WTC11 (cell line): Measurements from ENCODE around the gene RAB32. TPM values are rescaled to one million over a fixed set of nuclear protein-coding genes. Genes with fewer than 3 reads are reported as not detected.

Source experiments
- ATAC-seq: fragments of 200-7000 bp; cut with Tn5 transposase; 2 replicates; pipeline ENCODE4 v1.10.0; 2021; ENCODE audit warnings: mild to moderate bottlenecking, moderate library complexity
- CTCF ChIA-PET: fragments of 300-600 bp; sonication (Branson Sonifier 250); formaldehyde crosslinking; loops from one replicate; lab custom pipeline; 2021; ENCODE audit warnings: antibody characterized with exemption; lab: Charles Lee
- POLR2A ChIA-PET: fragments of 350-600 bp; sonication (Branson Sonifier 250); formaldehyde crosslinking; loops from one replicate; lab custom pipeline; 2021; ENCODE audit warnings: antibody characterized with exemption; lab: Charles Lee
- DNase-seq: peaks from one replicate; pipeline ENCODE4 v3.0.0; 2021; ENCODE audit warnings: low spot score
- H3K27ac Mint-ChIP-seq: 2 replicates; pipeline ENCODE4 v1.8.0; 2021; ENCODE audit warnings: mixed read lengths
- H3K27me3 Mint-ChIP-seq: 2 replicates; pipeline ENCODE4 v1.8.0; 2021; ENCODE audit warnings: low read depth, mild to moderate bottlenecking, moderate library complexity, mixed read lengths
- H3K36me3 Mint-ChIP-seq: 2 replicates; pipeline ENCODE4 v1.8.0; 2021; ENCODE audit warnings: mixed read lengths
- H3K4me1 Mint-ChIP-seq: 2 replicates; pipeline ENCODE4 v1.8.0; 2022; ENCODE audit warnings: mixed read lengths
- H3K4me3 Mint-ChIP-seq: 2 replicates; pipeline ENCODE4 v1.8.0; 2021; ENCODE audit warnings: mild to moderate bottlenecking, moderate library complexity, mixed read lengths
- H3K9me3 Mint-ChIP-seq: 2 replicates; pipeline ENCODE4 v1.8.0; 2021; ENCODE audit warnings: mixed read lengths
- AFF4 ChIP-seq: sonication (generic); formaldehyde crosslinking; IDR thresholded peaks from 2 replicates; pipeline ENCODE4 v1.8.1; 2023; ENCODE audit warnings: mild to moderate bottlenecking, missing genetic modification reagents, borderline replicate concordance
- E2F5 ChIP-seq: sonication (generic); formaldehyde crosslinking; IDR thresholded peaks from 2 replicates; pipeline ENCODE4 v1.8.1; 2022; ENCODE audit warnings: mild to moderate bottlenecking, moderate library complexity, missing genetic modification reagents
- FOXP4 ChIP-seq: sonication (generic); formaldehyde crosslinking; IDR thresholded peaks from 2 replicates; pipeline ENCODE4 v1.8.0; 2022; ENCODE audit warnings: mild to moderate bottlenecking, missing genetic modification reagents
- GABPB1 ChIP-seq: sonication (generic); formaldehyde crosslinking; IDR thresholded peaks from 2 replicates; pipeline ENCODE4 v1.8.1; 2023; ENCODE audit warnings: mild to moderate bottlenecking, missing genetic modification reagents
- GRHL2 ChIP-seq: fragments of 250-450 bp; sonication (Bioruptor Pico); IDR thresholded peaks from 2 replicates; pipeline ENCODE4 v1.8.0; 2022; ENCODE audit warnings: mild to moderate bottlenecking, moderate library complexity; ENCODE audit not compliant: insufficient replicate concordance, severe bottlenecking
- GTF2I ChIP-seq: fragments of 250-450 bp; sonication (Bioruptor Pico); conservative IDR thresholded peaks from 2 replicates; pipeline ENCODE4 v1.4.0; 2021; ENCODE audit warnings: mild to moderate bottlenecking
- KAT7 ChIP-seq: sonication (generic); formaldehyde crosslinking; IDR thresholded peaks from 2 replicates; pipeline ENCODE4 v1.8.1; 2023; ENCODE audit warnings: missing genetic modification reagents, mild to moderate bottlenecking, borderline replicate concordance
- NFATC4 ChIP-seq: fragments of 250-450 bp; sonication (Bioruptor Pico); IDR thresholded peaks from 2 replicates; pipeline ENCODE4 v1.9.0; 2021; ENCODE audit warnings: mild to moderate bottlenecking
- SOX15 ChIP-seq: fragments of 250-450 bp; sonication (Bioruptor Pico); IDR thresholded peaks from 2 replicates; pipeline ENCODE4 v1.9.0; 2021; ENCODE audit warnings: mild to moderate bottlenecking
- TP53 ChIP-seq: sonication (generic); formaldehyde crosslinking; IDR thresholded peaks from 2 replicates; pipeline ENCODE4 v1.8.1; 2023; ENCODE audit warnings: mild to moderate bottlenecking, missing genetic modification reagents
- USF1 ChIP-seq: sonication (generic); formaldehyde crosslinking; IDR thresholded peaks from 2 replicates; pipeline ENCODE4 v1.8.0; 2022; ENCODE audit warnings: mild to moderate bottlenecking, missing genetic modification reagents
- ZNF121 ChIP-seq: sonication (generic); formaldehyde crosslinking; IDR thresholded peaks from 2 replicates; pipeline ENCODE4 v1.8.0; 2023; ENCODE audit warnings: missing genetic modification reagents
- ZNF138 ChIP-seq: sonication (generic); formaldehyde crosslinking; conservative IDR thresholded peaks from 2 replicates; pipeline ENCODE4 v1.8.1; 2022; ENCODE audit warnings: mild to moderate bottlenecking, moderate library complexity, missing genetic modification reagents
- ZNF281 ChIP-seq: sonication (generic); formaldehyde crosslinking; IDR thresholded peaks from 2 replicates; pipeline ENCODE4 v1.8.0; 2023; ENCODE audit warnings: mild to moderate bottlenecking, missing genetic modification reagents
- ZNF671 ChIP-seq: fragments of 250-450 bp; sonication (Bioruptor Pico); IDR thresholded peaks from 2 replicates; pipeline ENCODE4 v1.8.0; 2021; ENCODE audit warnings: mild to moderate bottlenecking
- ZSCAN18 ChIP-seq: fragments of 250-450 bp; sonication (Bioruptor Pico); IDR thresholded peaks from 2 replicates; pipeline ENCODE4 v2.1.2; 2022; ENCODE audit warnings: mild to moderate bottlenecking, moderate library complexity
- total RNA-seq: library from RNA; stranded (reverse); gene quantifications from 3 replicates; pipeline ENCODE4 v1.2.3, GENCODE V29; 2021

The RAB32 gene
- total RNA-seq, 1 experiment from 2014 or later = 3.9 TPM

GRCh38 chr6:146578054-146578453 is 34.4 kb downstream of the RAB32 start:
- Mint-ChIP-seq H3K27me3 (no peaks in the 10 kb centered on the region), H3K27ac (no peak overlapping the region), H3K4me3 (no peak overlapping the region), H3K9me3 (peaks cover 6% of the 10 kb centered on the region; the same call in 1 of the 2 replicates), H3K36me3 (no peaks in the 10 kb centered on the region), H3K4me1 (no peaks in the 10 kb centered on the region)
- CTCF ChIA-PET = no interaction called here
- no peak for ATAC-seq
- POLR2A ChIA-PET = no interaction called here
- TF ChIP-seq TP53 (CRISPR knock-in tag) = no peak
- no peak for TF ChIP-seq ZNF121 (CRISPR knock-in tag)
- TF ChIP-seq E2F5 (CRISPR knock-in tag) = no peak
- no peak for TF ChIP-seq NFATC4
- TF ChIP-seq ZSCAN18 (CRISPR knock-in tag) = no peak
- TF ChIP-seq ZNF671 = no peak
- no peak for TF ChIP-seq GABPB1
- TF ChIP-seq USF1 (CRISPR knock-in tag) = no peak
- TF ChIP-seq AFF4 = no peak
- no peak for TF ChIP-seq ZNF138 (CRISPR knock-in tag)
- TF ChIP-seq GTF2I (CRISPR knock-in tag) = no peak
- TF ChIP-seq SOX15 (CRISPR knock-in tag) = no peak
- TF ChIP-seq GRHL2 (CRISPR knock-in tag) = no peak
- TF ChIP-seq KAT7 (CRISPR knock-in tag) = no peak
- no peak for TF ChIP-seq ZNF281 (CRISPR knock-in tag)
- no peak for TF ChIP-seq FOXP4
- no peak for DNase-seq
